NCI-H1930 (cell line): ENCODE measurements around the gene DGKI.
"Not testable (repeated sequence)": the region's sequence is repeated elsewhere in the genome, so short reads cannot be mapped to it uniquely, and the experiment has no call there.

Experiments
- DNase-seq, 2 experiments: peaks; one replicate each; lab custom pipeline; 2025; lab: John Stamatoyannopoulos, UW

DGKI gene

DNA sequence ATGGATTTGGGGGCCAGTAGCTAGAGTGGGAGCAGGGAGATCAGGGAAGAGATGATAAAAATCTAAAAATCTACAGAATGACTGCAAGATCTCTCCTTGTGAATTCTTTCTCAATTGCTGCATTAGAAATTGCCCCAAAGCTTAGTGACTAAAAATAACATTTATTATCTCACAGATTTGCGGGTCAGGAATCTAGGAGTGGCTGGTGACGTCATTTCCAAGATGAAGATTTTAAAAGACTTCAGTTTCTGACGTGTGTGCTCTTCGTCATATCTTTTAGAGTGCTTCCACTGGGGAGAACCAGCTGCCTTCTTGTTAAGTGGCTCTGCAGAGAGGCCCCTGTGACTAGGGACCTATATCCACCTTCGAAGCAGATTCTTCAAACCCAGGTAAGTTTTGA lies 112.6 kb downstream of the DGKI start:
- DNase-seq: no peak

DNA sequence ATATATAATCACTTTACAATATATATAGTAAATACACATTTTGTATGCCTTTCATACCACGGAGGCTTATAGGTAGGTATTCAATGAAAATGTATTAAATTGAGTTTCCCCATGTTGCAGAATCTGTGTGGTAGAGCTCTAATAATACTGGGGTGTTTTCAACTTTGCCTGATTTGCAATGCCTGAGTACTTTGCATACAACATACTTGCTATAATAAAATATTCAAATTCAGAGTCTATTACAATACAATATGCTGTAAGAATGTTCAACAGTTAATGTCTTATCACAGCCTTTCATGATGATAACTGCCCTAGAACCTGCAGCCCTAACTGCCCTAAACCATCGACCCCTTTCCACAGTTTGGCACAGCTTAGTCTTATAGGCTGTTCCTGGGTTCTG lies 114.6 kb downstream of the DGKI start:
- no peak for DNase-seq

DNA sequence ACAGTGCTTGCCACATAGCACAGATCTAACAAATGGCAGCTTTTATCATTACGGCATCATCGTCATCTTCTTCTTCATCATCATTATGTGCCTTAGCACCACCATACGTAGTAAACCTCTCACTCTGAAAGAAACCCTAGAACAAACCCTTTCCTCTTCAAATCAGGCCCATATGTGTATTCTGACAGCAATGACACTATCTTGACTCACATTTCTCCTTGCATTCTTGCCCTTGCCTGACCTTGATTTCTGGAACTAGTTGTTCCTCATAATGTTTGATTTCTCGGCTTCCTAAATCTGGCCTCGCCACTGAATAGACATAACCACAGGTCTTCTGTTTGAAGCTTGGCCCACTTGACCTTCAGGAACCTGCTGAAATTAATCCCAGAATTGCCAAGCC lies 115.3 kb downstream of the DGKI start:
- DNase-seq: no peak

DNA sequence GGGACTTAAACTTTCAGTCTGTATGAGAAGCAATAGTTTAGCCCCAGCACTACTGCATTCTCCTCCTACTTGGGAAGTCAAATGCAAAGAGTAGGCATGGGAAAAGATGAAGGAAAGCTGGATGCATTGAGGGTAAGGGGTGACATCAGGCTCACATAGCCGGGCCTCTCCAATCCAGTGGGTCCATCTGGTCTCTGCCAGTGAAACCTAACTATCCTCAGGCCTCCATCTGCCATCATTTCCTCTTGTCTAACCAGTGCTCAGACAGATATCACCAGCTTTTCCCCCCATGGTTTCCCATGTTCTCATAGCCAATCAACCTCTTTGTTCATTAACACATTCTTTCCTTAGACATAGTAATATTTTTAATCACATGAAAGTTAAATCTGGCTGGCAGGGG lies 118.3 kb downstream of the DGKI start:
- DNase-seq: no peak

DNA sequence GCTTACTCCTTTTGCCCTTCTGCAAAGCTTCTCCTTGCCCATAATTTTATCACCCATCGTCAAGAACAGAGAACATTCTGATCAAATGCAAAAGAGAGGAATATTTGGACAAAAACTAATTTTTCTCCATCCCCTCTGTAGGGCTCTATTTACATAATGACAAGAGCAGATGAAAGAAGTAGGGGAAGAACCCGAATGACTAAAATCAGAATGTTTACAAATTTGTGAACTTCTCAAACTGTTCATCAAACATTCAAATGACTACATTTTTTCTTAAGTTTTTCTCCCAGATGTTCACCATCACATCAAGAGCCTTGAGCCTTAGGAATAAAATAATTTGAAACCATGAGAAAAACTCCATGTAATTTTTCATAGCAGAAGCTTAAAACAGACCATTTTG lies 119.4 kb downstream of the DGKI start:
- no peak for DNase-seq

DNA sequence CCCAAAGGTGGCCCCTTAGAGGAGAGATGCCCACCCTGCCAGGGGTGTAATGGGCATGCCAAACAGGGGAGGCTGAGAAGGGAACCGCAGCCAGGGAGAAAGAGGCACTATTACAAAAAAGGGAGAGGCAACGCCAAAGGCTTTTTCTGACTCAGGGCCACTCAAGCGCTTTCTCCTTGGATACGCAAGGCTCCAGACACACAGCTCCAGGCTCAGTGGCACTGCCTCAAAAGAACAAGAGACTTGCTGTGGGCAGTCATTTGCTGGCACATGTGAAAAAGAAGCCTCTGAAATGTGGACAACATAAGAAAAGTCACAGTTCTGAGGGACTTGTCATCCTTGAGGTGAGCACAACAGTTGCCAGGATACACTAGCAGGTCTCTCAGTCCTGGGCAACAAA lies 128.4 kb downstream of the DGKI start:
- no peak for DNase-seq

DNA sequence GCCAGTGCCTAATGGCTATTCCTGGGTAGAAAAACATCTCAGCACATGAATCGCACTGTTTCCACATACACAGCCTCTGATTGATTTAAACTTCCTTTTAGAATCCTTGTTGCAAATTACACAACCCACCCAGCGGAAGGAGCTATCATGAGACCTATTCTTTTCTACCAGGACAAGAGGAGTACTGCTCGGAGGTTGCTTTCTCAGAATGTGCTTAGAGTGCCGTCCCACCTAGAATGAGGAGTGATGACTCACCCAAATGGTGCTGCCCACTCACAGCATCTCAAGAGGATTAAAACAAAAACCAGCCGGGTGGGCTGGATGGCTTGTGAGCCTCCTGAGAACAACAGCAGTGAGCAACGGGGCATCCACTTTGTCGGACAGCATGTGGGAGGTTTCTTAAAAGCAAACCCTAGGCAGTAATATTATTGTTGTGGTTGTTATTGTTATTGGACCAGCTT lies 128.9 kb downstream of the DGKI start:
- no peak for DNase-seq

DNA sequence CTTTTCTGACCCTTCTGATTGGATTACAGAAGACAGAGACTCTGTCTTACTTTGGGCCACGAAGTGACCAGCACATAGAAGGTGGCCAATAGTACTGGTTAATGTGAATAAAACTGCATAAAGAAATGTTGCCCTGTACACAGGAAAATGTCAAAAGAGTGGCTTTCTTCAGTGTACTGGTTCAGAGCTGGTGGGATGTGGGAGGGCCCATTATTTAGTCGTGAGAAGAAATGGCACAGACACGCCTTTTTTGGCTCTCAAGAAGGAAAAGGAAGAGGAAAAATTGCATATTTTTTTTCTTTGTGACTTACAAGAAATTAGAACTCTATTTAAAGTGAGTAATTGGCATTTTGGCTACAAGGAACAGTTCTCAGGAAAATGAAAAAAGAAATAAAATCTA lies 129.7 kb downstream of the DGKI start:
- no peak for DNase-seq

DNA sequence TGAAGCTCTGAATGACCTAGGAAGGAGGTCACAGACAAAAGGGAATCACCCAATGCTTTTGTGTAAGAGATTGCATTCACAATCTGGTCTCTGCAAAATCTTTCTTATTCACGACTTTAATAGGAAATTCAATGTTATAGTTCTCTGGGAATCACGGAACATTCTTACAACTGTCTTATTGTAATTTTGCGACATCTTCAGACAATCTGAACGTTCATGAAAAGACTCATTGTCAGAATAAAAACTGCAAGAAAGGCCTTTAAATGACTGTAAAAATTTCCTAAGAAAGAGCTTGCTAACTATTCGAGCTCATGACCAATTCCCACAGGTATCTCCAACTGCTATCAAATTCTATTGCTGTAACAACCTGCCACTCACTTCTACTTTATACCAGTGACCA lies 130.7 kb downstream of the DGKI start:
- DNase-seq: no peak

DNA sequence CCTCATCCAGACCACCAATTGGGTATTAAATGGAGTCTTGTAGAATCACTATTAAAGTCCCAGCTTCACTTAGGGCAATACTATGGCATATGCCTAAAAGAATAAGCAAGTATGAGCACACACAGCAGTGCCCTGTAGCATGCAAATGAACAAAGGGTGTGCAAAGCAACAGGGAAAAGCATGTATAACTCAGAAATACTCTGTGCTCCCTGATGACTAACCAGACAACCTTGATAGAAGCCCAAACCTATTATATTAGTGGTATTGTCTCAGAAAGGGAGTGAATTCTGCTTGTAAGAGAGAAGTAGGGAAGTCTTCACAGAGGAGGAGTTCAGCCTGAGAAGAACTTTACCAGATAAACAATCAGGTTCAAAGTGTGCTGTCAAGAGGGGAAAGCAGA lies 131.2 kb downstream of the DGKI start:
- DNase-seq: no peak

DNA sequence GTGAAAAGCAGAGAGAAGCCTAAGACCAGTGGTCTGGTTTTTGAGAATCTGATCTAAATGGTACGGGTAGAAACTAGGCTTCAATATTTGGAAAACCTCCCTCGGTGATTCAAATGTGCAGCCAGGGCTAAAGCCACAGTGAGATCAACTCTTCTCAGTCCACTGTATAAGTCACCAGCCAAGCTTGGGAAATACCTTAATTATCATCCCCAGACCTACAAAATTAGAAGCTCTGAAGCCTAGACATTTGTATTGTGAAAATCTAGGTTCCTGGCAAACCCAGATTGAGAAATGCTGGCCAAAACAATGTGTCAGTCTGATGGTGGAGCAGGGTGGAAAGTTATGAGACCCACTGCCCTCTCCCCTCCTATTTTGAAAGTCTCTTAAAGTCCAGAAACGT lies 131.7 kb downstream of the DGKI start:
- DNase-seq: no peak

DNA sequence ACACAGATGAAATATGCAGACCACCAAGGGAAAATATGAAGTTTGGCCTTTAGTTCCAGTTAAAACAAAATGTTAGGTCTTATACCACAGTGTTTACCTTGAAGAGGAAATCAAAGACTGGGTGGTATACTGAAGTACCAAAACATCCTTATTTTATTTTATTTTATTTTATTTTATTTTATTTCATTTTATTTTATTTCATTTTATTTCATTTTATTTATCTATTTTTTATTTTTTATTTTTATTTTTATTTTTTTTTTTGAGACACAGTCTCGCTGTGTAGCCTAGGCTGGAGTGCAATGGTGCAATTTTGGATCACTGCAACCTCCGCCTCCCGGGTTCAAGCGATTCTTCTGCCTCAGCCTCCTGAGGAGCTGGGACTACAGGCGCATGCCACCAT lies 140.4 kb downstream of the DGKI start:
- not testable (repeated sequence) for DNase-seq

DNA sequence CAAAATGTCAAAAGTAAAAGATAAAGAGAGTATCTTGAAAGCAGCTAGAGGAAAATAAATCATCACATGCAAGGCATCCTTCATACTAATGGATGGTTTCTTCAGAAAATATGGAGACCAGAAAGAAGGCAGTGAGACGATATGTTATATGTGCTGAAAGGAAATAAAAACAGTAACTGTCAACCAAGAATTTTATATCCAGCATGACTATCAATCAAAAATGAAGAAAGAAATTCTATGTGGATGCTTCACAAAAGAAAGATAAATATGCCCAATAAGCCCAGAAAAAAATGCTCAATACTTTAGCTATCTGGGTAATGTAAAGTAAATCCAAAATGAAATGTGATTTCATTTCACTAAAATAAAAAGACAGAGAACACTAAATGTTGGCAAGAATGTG lies 142.1 kb downstream of the DGKI start:
- DNase-seq: no peak

DNA sequence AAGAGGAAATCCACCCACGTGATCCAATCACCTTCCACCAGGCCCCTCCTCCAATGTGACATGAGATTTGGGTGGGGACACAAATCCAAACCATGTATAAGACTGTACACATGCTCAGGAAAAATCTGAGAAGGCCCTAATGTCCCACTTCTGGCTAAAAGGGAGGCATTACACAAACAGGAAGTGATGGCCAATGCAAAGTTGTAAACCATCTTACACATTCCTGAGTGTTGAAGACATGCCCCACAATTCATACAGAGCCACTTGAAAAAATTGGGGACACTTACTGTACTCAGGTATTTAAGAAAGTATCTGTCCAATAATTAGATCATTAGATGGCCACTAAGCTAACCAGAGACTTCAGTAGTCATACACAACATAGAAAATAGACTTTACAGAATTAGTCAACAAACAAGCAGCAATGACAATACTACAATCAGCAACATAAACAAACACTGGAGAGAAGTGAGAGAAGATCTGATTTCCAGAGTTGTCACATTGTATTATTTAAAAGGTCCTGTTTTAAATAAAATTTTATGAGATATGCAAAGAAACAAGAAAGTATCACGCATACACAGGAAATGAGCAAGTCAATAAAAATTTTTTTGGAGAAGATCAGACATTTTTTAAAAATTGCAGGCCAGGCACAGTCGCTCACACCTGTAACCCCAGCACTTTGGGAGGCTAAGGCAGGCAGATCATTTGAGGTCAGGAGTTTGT lies 143.3 kb downstream of the DGKI start:
- no peak for DNase-seq

DNA sequence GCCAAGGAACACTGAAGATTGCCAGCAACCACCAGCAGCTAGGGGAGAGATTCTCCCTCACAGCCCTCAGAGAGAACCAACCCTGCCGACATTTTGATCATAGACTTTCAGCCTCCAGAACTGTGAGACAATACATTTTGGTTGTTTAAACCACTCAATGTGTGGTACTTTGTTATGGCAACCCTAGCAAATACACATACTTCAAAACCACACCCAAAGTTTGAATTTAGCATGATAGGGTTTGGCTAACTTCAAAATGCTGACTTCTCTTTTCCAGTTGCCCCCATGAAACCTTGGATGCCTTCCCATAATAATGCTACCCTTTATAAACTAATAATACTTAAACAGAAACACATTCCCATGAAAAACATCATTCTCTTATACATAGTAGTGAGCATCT lies 149.8 kb downstream of the DGKI start:
- DNase-seq: no peak

DNA sequence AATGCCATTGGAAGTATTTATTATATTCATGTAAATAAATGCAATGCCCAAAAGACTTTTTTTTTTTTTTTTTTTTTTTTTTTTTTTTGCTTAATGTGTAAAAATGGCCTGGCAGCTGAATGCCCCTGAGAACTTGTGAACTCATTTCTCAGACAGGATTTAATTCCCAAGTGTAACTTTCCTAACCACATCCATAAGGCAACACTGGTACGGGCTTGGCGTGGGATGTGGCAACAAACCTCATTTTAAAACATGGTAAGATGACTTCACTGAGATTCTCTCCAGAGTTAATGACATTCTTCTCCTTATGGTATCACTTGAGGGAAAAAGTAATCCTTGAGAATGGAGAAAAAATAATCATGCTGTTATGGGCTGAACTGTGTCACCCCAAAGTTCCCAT lies 150.4 kb downstream of the DGKI start:
- no peak for DNase-seq

DNA sequence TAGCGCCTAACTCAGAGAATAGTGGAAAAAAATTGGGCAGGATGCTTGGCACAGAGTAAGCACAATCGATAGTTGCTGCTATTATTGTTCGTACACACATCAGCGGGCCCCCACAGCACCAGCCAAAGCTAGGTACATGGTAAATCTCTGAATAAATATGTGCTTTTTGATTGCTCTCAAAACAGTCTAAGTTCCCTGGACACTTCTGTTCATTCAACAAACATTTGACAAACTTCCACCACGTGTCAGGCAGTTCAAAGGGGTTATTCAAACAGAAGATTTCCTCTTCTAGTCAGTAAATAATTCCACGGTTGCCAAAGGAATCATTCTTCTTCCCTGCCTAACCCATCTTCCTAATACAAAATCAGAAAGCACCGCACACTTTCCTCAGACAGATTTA lies 150.8 kb downstream of the DGKI start:
- no peak for DNase-seq

DNA sequence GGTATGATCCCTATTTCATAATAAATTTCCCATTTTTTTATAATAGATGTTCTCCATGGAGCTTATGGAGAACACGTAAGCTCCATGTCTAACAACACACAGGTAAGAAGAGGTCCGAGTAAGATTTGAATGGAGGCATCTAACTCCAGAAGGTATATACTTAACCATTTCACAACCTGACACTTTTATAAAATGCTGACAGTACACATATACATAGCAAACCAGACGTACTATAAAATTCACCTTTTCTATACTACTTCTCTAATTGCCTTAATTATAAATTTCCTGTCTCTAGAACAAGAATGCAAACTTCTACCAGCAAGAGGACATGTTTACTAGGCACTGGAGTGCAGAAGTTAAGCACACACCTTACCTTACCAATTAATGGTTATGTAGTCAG lies 151.3 kb downstream of the DGKI start:
- DNase-seq: no peak

DNA sequence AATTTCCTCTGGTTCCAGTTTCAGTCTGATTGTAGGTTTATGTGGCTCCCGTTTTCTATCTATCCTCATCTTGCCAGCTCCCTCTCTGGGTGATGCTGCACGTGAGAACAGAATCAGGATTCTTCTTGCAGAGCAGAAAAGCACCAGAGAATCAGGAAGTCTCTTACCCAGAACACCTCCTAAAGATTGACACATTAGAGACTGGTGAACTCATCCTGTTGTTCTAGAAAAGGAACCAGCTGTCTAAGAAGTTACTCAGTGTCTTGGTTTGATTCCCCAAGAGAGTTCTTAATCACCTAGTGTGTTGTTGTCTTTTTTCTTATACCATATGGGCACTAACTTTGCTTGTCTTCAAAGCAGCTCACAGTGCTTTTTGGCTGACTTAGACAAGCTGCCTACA lies 152.4 kb downstream of the DGKI start:
- no peak for DNase-seq

DNA sequence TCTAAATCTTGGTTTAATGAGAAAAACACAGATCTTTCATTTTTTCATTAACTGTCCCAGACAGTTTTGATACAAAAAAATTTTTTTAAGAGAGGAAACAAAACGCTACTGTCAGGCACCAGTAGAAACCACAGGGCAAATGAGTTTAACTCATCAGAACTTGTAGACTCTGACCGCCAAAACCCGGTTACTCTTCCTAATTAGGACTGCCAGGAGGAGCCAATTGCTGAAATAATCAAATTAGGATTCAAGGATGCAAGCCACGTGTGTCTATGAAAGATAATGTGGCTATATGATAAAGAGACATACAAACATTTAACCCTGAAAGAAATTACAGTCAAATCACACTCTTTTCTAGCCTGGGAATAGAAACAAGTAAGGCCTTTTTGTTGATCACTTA lies 154.4 kb downstream of the DGKI start:
- DNase-seq: no peak

DNA sequence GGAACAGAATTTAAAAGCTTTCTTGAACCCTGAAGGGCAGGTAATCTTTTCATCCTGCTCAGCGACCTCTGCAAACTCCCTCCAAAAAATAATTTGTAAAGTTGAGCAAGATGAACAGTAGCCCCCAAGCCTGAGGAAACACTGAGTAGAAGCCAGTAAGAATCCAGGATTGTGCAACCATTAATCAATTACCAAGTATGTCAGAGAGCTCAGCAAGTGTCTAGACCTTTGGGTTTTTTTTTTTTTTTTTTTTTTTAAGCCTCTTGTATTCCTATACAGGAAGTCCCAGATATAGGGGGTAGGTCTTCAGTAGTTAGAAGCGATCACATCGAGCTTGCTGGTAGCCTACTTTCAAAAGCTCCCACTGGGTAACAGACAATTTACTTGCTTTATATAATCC lies 155.2 kb downstream of the DGKI start:
- no peak for DNase-seq

DNA sequence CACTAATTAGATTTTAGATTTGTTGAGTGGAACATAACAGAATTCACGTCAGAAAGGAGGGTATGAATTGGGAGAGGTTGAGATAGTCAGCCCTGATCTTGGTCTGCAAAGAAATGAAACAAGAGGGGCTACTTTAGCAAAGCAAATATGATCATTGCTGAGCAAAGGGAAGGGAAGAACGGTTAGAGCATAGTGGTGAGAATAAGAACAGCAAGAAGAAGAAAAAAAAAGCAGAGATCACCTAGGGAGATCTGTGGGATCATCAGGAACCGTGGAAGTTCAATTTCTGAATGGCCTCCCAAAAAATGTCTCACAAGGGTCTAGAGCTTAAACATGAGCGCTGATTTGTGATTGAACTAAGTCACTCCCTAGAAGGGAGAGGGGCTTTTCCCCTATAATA lies 156.1 kb downstream of the DGKI start:
- no peak for DNase-seq

DNA sequence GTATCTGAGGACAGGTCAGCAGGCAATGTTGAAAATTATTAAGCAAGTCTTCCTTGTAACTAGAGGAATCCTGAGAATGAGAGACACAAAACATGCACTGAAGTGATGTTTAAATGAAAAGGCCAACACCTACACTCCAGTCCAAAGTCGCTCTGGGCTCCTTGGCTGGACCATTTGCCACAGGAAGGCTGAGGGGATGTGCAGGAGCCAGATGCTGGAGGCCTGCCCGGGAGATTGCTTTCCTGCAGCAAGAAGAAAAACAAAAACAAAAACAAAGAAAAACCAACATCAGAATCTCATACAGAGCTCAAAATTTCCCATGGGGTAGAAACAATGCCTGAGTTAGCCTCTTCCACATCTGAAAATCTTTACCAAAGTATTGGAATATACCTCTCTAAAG lies 157.0 kb downstream of the DGKI start:
- DNase-seq: no peak

DNA sequence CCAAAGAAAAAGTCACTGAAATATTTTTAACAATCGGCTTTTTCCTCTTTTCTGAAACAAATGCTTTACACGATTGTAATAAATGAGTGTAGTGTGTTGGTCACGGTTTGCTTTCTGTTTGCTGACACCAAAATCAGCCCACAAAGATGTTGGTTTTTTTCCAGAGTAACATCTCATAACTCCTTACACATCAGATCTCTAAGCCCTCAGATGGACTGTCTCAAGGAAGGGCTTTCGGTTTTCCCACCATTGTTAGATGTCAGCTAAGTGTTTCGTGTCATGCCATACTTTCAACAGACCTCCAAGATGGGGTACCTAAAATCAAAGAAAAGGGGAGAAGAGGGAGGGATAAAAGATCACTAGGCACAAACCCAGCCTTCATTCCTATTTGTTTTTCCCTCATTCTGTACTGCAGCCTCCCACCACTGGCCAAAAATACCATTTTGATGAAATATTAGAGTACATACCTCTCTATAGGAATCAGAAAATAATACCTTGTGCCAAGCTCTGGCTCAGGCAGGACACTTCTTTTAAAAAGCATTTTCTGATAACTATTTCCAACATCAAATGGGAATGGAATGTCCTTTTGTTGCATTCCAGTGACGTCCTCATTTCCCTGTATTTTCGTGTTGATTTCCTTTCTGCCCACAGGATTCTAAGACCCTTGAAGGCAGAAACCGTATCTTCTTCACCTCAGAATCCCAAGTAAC lies 159.1 kb downstream of the DGKI start:
- DNase-seq: no peak
